ENCODE measurements around the gene SOX6.

- TF ChIP-seq, protein P1, sequence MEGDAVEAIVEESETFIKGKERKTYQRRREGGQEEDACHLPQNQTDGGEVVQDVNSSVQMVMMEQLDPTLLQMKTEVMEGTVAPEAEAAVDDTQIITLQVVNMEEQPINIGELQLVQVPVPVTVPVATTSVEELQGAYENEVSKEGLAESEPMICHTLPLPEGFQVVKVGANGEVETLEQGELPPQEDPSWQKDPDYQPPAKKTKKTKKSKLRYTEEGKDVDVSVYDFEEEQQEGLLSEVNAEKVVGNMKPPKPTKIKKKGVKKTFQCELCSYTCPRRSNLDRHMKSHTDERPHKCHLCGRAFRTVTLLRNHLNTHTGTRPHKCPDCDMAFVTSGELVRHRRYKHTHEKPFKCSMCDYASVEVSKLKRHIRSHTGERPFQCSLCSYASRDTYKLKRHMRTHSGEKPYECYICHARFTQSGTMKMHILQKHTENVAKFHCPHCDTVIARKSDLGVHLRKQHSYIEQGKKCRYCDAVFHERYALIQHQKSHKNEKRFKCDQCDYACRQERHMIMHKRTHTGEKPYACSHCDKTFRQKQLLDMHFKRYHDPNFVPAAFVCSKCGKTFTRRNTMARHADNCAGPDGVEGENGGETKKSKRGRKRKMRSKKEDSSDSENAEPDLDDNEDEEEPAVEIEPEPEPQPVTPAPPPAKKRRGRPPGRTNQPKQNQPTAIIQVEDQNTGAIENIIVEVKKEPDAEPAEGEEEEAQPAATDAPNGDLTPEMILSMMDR (IDR thresholded peaks at IDR 0.05) = no peak
- TF ChIP-seq ZFX (IDR thresholded peaks at IDR 0.05; ENCODE audit: borderline replicate concordance) = no peak
These were observed 347.3 kb downstream of the SOX6 start for GRCh38 chr11:16009021-16009420.

Data from 22Rv1 (cell line).